Measurements from ENCODE around the gene RNF213.

GRCh38 chr17:80441133-80441578 lies 180.5 kb downstream of the RNF213 start:
- no peak for TF ChIP-seq ZNF274 (IDR thresholded peaks at IDR 0.05; ENCODE audit: low read depth, low read length)
- no peak for TF ChIP-seq YY1 (IDR thresholded peaks at IDR 0.05; ENCODE audit: insufficient read depth, insufficient read length)
